K562 (cell line): ENCODE data around the gene MMEL1. TPM values are rescaled to one million over a fixed set of nuclear protein-coding genes. Genes with fewer than 3 reads are reported as not detected.

ENCODE experiments used
- ATAC-seq: fragments of 200-7000 bp; cut with Tn5 transposase; 3 replicates; pipeline ENCODE4 v1.9.1; 2020; ENCODE audit warnings: moderate library complexity
- BruUV-seq: library from RNA; stranded (reverse); fragments of 400-500 nt; replicated peaks from 2 replicates; lab custom pipeline; 2021; lab: Mats Ljungman, UMichigan
- CTCF ChIA-PET: fragments of 300-600 bp; formaldehyde crosslinking; extraction: SDS; loops from one replicate; lab custom pipeline; 2021; ENCODE audit warnings: low intra/inter-chr PET ratio; lab: Yijun Ruan, JAX
- POLR2A ChIA-PET: fragments of 300-600, 350-650 bp; sonication (Branson Sonifier 250); formaldehyde crosslinking; extraction: SDS; loops from one replicate; lab custom pipeline; 2021; ENCODE audit warnings: antibody characterized with exemption, inconsistent platforms; lab: Yijun Ruan, JAX
- DNase-seq, 4 experiments: peaks; one replicate each; pipeline versions ENCODE4 v3.0.0 to v3.0.0-alpha.2; 2011 to 2018; ENCODE audit warnings: low spot score in 3 of 4, mixed read lengths in 3 of 4; ENCODE audit errors: extremely low read depth in 1 of 4
- FAIRE-seq: peaks from 2 replicates; lab custom pipeline; 2011; peaks lifted over from hg19 to GRCh38; lab: Jason Lieb, UNC
- H2AFZ ChIP-seq: 2 replicates; pipeline ENCODE4 v1.6.0; 2011; ENCODE audit warnings: low read depth, low read length, control low read depth, inconsistent platforms
- H3K27ac ChIP-seq: fragments of 200-600 bp; 3 replicates; pipeline ENCODE4 v1.8.0; 2011; ENCODE audit warnings: low read depth, mild to moderate bottlenecking, control low read depth, inconsistent platforms, low read length, moderate library complexity, mixed read lengths; ENCODE audit errors: extremely low read depth
- H3K27me3 ChIP-seq, 2 experiments: fragments of 300-600 bp in 1 of 2; 2 replicates in 1 of 2; 3 replicates in 1 of 2; pipeline versions ENCODE4 v1.6.0 to v1.8.0; 2011; ENCODE audit warnings: inconsistent platforms in 2 of 2, low read length in 2 of 2, mild to moderate bottlenecking in 1 of 2, mixed read lengths in 1 of 2, moderate library complexity in 1 of 2; ENCODE audit not compliant: control insufficient read depth in 2 of 2, insufficient read depth in 2 of 2
- H3K36me3 ChIP-seq: fragments of 300-600 bp; 3 replicates; pipeline ENCODE4 v1.8.0; 2011; ENCODE audit warnings: mild to moderate bottlenecking, low read length, inconsistent platforms; ENCODE audit not compliant: control insufficient read depth, insufficient read depth
- H3K4me1 ChIP-seq, 2 experiments: fragments of 200-600 bp in 1 of 2; replicated peaks in 1 of 2; 2 replicates in 1 of 2; 3 replicates in 1 of 2; pipeline versions ENCODE4 v1.5.1 to v1.8.0; 2011; ENCODE audit warnings: inconsistent platforms in 2 of 2, low read length in 2 of 2, mild to moderate bottlenecking in 1 of 2, mixed read lengths in 1 of 2, moderate library complexity in 1 of 2; ENCODE audit not compliant: control insufficient read depth in 2 of 2, insufficient read depth in 2 of 2
- H3K4me2 ChIP-seq: 2 replicates; pipeline ENCODE4 v1.6.1; 2011; ENCODE audit warnings: low read length, control low read depth, inconsistent platforms, mixed read lengths; ENCODE audit not compliant: insufficient read depth
- H3K4me3 ChIP-seq: fragments of 200-600 bp; sonication (generic), shearing (Covaris generic); 2 replicates; pipeline ENCODE4 v1.5.1; 2016; ENCODE audit warnings: control low read depth, inconsistent platforms
- H3K79me2 ChIP-seq: fragments of 200-600 bp; 3 replicates; pipeline ENCODE4 v1.8.0; 2011; ENCODE audit warnings: low read length, inconsistent platforms; ENCODE audit not compliant: control insufficient read depth, insufficient read depth
- H3K9ac ChIP-seq, 2 experiments: 2 replicates each; pipeline versions ENCODE4 v1.6.0 to v1.6.1; 2011; ENCODE audit warnings: low read depth in 2 of 2, low read length in 2 of 2, control low read depth in 1 of 2, inconsistent platforms in 1 of 2, mild to moderate bottlenecking in 1 of 2, mixed read lengths in 1 of 2; ENCODE audit not compliant: insufficient read depth in 1 of 2
- H3K9me1 ChIP-seq: one replicate; pipeline ENCODE4 v1.6.0; 2011; ENCODE audit warnings: inconsistent platforms, mild to moderate bottlenecking, low read length, moderate library complexity; ENCODE audit not compliant: control insufficient read depth, insufficient read depth
- H3K9me3 ChIP-seq: replicated peaks from 2 replicates; pipeline ENCODE4 v1.5.1; 2011; ENCODE audit warnings: low read depth, low read length, inconsistent platforms; ENCODE audit not compliant: control insufficient read depth, insufficient read depth
- H4K20me1 ChIP-seq: replicated peaks from 2 replicates; pipeline ENCODE4 v1.6.1; 2011; ENCODE audit warnings: low read length, inconsistent platforms, mixed read lengths; ENCODE audit not compliant: control insufficient read depth, insufficient read depth
- CLOCK ChIP-seq: fragments of 250-450 bp; sonication (Bioruptor Pico); IDR thresholded peaks from 2 replicates; pipeline ENCODE4 v1.4.0; 2020; ENCODE audit warnings: mild to moderate bottlenecking, moderate library complexity, borderline replicate concordance
- CREM ChIP-seq: IDR thresholded peaks from 2 replicates; pipeline ENCODE4 v1.6.1; 2014; ENCODE audit warnings: antibody characterized with exemption, low read depth
- DEAF1 ChIP-seq: fragments of 450-650 bp; formaldehyde crosslinking; IDR thresholded peaks from 2 replicates; pipeline ENCODE4 v1.4.0; 2020; ENCODE audit warnings: mild to moderate bottlenecking, moderate library complexity
- HBP1 ChIP-seq: fragments of 450-650 bp; formaldehyde crosslinking; IDR thresholded peaks from 2 replicates; pipeline ENCODE4 v1.4.0; 2022; ENCODE audit warnings: missing genetic modification characterization
- HMBOX1 ChIP-seq: sonication (generic); IDR thresholded peaks from 2 replicates; pipeline ENCODE4 v1.6.1; 2016
- NFXL1 ChIP-seq: fragments of 450-650 bp; formaldehyde crosslinking; IDR thresholded peaks from 2 replicates; pipeline ENCODE4 v1.4.0; 2021; ENCODE audit warnings: mild to moderate bottlenecking
- RBFOX2 ChIP-seq: fragments of 200-400 bp; formaldehyde crosslinking; IDR thresholded peaks from 2 replicates; pipeline ENCODE4 v1.6.1; 2017; ENCODE audit warnings: low read depth, mild to moderate bottlenecking, low read length, moderate library complexity
- ZBTB2 ChIP-seq: fragments of 450-650 bp; IDR thresholded peaks from 2 replicates; pipeline ENCODE4 v1.6.1; 2016; ENCODE audit warnings: antibody characterized with exemption
- ZNF140 ChIP-seq: fragments of 250-450 bp; sonication (Bioruptor Pico); IDR thresholded peaks from 2 replicates; pipeline ENCODE4 v1.8.0; 2021; ENCODE audit warnings: moderate library complexity, mild to moderate bottlenecking, inconsistent platforms
- ZNF398 ChIP-seq: fragments of 250-450 bp; sonication (Bioruptor Pico); IDR thresholded peaks from 2 replicates; pipeline ENCODE4 v1.8.0; 2021; ENCODE audit warnings: moderate library complexity, mild to moderate bottlenecking, inconsistent platforms
- WGBS: fragments of 100-300 bp; shearing (Covaris generic); methylation state at CpG from one replicate; pipeline ENCODE4 v1.1.6; 2016; ENCODE audit warnings: low coverage, mixed read lengths; ENCODE audit not compliant: insufficient coverage; ENCODE audit errors: missing lambda C conversion rate; 5-methylcytosine and 5-hydroxymethylcytosine counted together
- in situ Hi-C: fragments of 300-500 bp; cut with MboI; formaldehyde crosslinking; loops from 4 replicates; pipeline ENCODE4 v1.15.0; 2018; ENCODE audit warnings: inconsistent platforms, mixed read lengths
- intact Hi-C: fragments of 100-400 bp; cut with micrococcal nuclease; formaldehyde crosslinking; loops from 2 replicates; pipeline ENCODE4 v1.14.2; 2022
- polyA plus RNA-seq, 8 experiments: library from polyadenylated mRNA; depleted of rRNA in 4 of 8; stranded (reverse) in 5 of 8; unstranded in 3 of 8; fragments of >200 nt; fragmentation: Nextera tagmentation in 2 of 8; fragmentation: Illumina TruSeq in 1 of 8; extraction: Ambion mirVana in 2 of 8; extraction: Trizol in 1 of 8; gene quantifications; 2 replicates each; pipeline versions ENCODE4 v1.2.1 to v1.2.3, GENCODE V29; 2011 to 2014; ENCODE audit warnings: inconsistent platforms in 1 of 8, missing spikeins in 1 of 8
- total RNA-seq, 7 experiments: library from RNA; depleted of rRNA in 6 of 7; stranded (reverse); fragments of >200 nt in 6 of 7; fragmentation: Illumina TruSeq in 2 of 7; extraction: Trizol in 2 of 7; gene quantifications; 2 replicates each; pipeline versions ENCODE4 v1.2.1 to v1.2.3, GENCODE V29; 2011 to 2021; ENCODE audit warnings: low replicate concordance in 1 of 7

The MMEL1 gene
- total and polyA plus RNA-seq, 9 of the 15 experiments (the other 6 are each of a cell fraction or from before 2014, with no cell fraction given), result not detected

GRCh38 chr1:2548068-2548589 is 84.7 kb downstream of the MMEL1 start:
- intact Hi-C loops (loop anchor here (1.0 to 10.0 kb wide), 5 partner anchors 39 to 353 kb away; partner anchors contain the start of genes FAAP20, PRXL2B and TTC34), in situ Hi-C loops (loop anchor here (25.0 kb wide), 1 partner anchor 361 kb away; the partner anchor contains the start of gene FAAP20)
- BruUV-seq, result no TSS peak
- peak; percentile 78 for TF ChIP-seq DEAF1 (CRISPR knock-in tag)
- TF ChIP-seq ZNF140, result no peak
- no peak for TF ChIP-seq ZNF398 (CRISPR knock-in tag)
- 0 out of 2 replicates have a peak, but pooled peaks have one; percentile 35 for TF ChIP-seq CREM
- no peak for TF ChIP-seq HBP1 (CRISPR knock-in tag)
- no peak for TF ChIP-seq ZBTB2
- 0 out of 2 replicates have a peak, but pooled peaks have one; percentile 1 for TF ChIP-seq RBFOX2
- no peak for TF ChIP-seq HMBOX1
- no peak for TF ChIP-seq NFXL1
- TF ChIP-seq CLOCK, result no peak

More at GRCh38 chr1:2548068-2548589, 84.7 kb downstream of the MMEL1 start:
- ChIA-PET CTCF (interaction anchor here (0.6 to 3.0 kb wide), 2 partner anchors 13 to 134 kb away, joined by 3 to 36 read pairs; partner anchors contain the start of gene PEX10), POLR2A (interaction anchor here (1.1 kb wide), 1 partner anchor 15 kb away, joined by 4 read pairs; no protein-coding TSS in a partner anchor)
- Histone ChIP-seq H3K9ac (peak overlapping the region; percentile 56 to 87; a peak in 3 of 4 replicates), H3K4me1 (peaks cover 50 to 78% of the 10 kb centered on the region in 2 experiments), H3K9me3 (no peaks in the 10 kb centered on the region), H3K36me3 (no peaks in the 10 kb centered on the region), H3K9me1 (peaks cover 3% of the 10 kb centered on the region), H4K20me1 (no peaks in the 10 kb centered on the region; the same call in 1 of the 2 replicates), H3K4me2 (peak overlapping the region; percentile 87), H3K79me2 (peaks cover 9% of the 10 kb centered on the region; the same call in 1 of the 3 replicates), H3K27me3 (no peaks in the 10 kb centered on the region), H3K4me3 (no peak overlapping the region), H3K27ac (peak overlapping the region; percentile 73; the same call in 2 of the 3 replicates), H2AFZ (peak overlapping the region; percentile 74)
- peak; percentile 74 to 90 (median 82) for DNase-seq
- peak; percentile 93 for FAIRE-seq
- peak; percentile 60 for ATAC-seq
- WGBS, result 19% methylated on average over 17 of the region's 17 CpGs
